DMS153 treated with DMSO at 0.1 percent for 48 hours (cell line): Measurements from ENCODE around the gene SLC35G6.
"Not testable (repeated sequence)": the region's sequence is repeated elsewhere in the genome, so short reads cannot be mapped to it uniquely, and the experiment has no call there.

ENCODE experiments used
- DNase-seq: peaks from one replicate; lab custom pipeline; 2025; ENCODE audit not compliant: unreplicated experiment; lab: John Stamatoyannopoulos, UW

Gene SLC35G6

GRCh38 chr17:7481275-7481674 lies at the start of gene SLC35G6:
Gene SLC35G6, plus strand, starts transcription at chr17:7481446. Its CDS starts 71 bp downstream, at chr17:7481517.
- not testable (repeated sequence) for DNase-seq

GRCh38 chr17:7432296-7432695 lies 49.0 kb upstream of the SLC35G6 start:
- DNase-seq, result no peak

DNA sequence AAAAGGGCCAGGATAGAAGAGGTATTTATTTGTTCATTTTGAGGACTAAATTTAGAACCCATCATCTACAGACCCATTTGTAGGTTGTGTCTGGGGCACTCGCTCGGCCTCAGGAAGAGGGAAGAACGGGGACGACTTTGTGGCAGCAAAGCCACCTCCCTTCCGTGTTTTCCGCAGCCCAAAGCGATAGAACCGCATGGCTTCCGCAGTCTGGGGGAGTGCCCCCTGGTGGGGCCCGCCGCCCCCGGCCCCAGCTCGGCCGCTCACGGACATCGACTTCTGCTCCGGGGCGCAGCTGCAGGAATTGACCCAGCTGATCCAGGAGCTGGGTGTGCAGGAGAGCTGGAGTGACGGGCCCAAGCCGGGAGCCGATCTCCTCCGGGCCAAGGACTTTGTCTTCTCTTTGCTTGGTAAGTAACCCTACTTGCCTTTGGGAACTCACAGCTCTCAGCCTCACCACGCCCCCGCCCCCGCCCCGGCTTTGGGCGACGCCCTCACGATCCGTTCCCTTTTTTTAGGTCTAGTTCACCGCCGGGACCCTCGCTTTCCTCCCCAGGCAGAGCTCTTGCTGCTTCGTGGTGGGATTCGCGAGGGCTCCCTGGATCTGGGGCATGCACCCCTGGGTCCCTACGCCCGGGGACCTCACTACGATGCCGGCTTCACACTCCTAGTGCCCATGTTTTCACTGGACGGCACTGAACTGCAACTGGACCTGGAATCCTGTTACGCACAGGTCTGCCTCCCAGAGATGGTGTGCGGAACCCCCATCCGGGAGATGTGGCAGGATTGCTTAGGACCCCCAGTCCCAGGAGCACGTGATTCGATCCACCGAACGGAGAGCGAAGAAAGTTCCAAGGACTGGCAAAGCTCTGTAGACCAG lies 45.3 kb upstream of the SLC35G6 start:
- no peak for DNase-seq

DNA sequence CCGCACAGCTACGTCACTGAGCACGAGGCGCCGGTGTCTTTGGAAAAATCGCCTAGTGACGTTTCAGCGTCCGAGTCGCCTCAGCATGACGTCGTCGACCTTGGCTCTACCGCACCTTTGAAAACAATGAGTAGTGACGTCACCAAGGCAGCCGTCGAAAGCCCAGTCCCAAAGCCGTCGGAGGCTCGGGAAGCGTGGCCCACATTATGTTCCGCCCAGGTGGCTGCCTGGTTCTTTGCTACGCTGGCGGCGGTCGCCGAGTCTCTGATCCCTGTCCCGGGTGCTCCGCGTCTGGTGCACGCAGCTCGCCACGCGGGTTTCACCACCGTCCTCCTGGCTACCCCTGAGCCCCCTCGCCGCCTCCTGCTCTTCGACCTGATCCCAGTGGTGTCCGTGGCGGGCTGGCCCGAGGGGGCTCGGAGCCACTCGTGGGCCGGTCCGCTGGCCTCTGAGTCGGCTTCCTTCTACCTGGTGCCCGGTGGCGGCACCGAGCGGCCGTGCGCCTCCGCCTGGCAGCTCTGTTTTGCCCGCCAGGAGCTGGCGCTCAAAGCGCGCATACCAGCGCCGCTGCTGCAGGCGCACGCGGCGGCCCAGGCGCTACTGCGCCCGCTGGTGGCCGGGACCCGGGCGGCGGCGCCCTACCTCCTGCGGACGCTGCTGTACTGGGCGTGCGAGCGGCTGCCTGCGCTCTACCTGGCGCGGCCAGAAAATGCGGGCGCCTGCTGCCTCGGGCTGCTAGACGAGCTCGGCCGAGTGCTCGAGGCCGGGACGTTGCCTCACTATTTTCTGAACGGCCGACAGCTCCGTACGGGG lies 44.5 kb upstream of the SLC35G6 start:
- peak; percentile 31 for DNase-seq

DNA sequence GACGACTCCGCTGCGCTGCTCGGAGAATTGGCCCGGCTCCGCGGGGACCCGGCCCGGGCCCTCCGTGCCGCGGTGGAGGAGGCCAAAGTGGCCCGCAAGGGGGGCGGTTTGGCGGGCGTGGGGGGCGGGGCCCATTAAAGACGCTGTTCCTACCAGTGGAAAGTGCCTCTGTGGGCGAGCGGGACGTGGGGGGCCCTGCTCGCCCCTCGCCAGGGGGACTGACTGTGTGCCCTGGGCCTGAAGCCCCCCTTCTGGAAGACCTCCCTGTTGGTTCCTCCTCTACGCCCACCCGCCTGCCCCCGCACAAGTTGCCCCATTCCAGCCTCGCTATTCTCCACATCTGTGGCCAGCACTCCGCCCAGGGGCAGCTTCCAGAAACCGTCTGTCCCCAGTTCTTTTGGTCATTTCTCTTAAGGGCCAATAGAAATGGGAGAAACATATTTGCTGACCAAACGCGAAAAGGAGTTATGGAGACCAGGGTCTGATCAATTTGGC lies 43.8 kb upstream of the SLC35G6 start:
- no peak for DNase-seq

GRCh38 chr17:7437950-7438614 lies 43.2 kb upstream of the SLC35G6 start:
- no peak for DNase-seq

GRCh38 chr17:7438656-7439460 lies 42.4 kb upstream of the SLC35G6 start:
- no peak for DNase-seq

- no peak for DNase-seq
These were observed 41.7 kb upstream of the SLC35G6 start, which contains the start of gene FGF11 for GRCh38 chr17:7439462-7440112. Gene FGF11, plus strand, starts transcription at chr17:7439512. Its CDS starts 109 bp downstream, at chr17:7439621.

DNA sequence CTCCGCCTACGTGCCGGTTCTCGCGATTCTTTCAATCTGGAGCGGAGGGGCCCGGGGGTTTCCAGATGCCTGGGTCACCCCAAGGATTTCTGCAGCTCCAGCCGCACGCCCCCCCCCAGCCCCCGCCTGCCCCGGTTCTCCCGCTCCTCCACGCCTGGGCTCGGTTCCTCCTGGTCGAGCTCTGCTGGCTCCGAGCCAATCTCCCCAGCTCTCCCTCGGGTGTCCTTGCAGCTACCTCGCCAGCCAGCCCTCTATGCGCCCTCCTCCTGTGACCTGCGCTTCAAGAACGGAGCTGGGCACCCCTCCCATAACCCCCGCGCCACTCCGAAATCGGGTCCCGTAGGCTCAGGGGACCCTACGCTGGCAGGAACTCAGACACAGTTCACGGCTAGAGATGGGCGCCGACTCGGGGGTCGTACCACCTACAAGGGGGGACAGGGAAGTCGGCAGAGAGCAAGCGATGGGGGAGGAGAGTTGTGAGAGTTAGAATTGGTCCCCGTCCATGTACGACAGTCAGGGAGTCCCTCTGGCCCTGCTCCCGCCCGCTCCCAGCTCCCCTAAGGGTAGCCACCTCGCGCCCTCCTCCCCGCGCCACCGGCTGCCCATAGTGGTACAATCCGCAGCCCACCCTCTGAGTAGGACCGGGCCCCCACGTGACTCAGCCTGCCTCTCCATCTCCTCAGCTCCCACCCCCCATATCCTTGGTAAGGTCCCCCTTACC lies 41.0 kb upstream of the SLC35G6 start:
- DNase-seq, result no peak

DNA sequence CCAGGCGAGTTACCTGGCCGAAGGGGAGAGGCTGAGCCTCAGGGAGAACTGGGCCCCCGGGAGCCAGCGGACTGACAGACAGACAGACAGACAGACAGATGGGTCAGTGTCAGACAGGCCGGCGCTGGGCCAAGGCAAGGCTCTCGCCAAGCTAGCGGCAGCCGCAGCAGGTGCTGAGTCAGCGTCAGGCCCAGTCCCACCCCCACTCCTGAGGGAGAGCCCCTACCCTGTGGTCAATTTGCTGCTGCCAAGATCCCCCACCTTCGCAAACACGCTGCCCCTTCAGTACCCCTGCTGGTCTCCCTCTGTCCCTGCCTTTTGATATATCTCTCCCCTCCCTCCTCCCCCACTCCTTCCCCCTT lies 40.4 kb upstream of the SLC35G6 start:
- no peak for DNase-seq

DNA sequence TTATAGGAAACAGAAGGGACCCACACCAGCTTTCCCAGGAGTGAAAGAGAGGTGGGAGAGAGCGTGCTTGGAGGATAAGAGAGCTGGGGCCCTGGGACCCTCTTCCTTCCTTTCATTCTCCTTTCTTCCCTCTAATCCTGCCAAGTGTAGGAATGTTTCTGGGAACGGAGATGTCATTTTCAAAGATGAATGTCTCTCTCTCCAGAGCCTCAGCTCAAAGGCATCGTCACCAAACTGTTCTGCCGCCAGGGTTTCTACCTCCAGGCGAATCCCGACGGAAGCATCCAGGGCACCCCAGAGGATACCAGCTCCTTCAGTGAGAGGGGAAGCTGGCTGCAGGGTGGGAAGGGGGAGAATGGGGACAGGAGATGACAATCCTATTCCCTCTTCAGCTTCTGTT lies 40.0 kb upstream of the SLC35G6 start:
- DNase-seq, result no peak

DNA sequence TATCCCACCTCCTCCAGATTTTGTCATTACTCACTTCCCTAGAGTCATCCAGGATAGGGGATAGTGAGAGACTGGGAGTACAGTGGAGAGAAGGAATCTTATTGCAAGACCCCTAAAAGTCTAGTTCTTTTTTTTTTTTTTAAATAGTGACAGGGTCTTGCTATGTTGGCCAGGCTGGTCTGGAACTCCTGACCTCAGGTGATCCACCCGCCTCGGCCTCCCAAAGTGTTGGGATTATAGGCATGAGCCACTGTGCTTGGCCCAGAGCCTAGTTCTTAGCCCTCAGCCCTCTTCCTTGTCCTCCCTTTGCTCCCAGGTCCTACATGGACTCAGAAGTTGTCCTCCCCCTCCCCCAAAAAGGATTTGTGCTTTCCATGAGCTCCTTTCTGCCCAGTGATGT lies 39.1 kb upstream of the SLC35G6 start:
- no peak for DNase-seq

DNA sequence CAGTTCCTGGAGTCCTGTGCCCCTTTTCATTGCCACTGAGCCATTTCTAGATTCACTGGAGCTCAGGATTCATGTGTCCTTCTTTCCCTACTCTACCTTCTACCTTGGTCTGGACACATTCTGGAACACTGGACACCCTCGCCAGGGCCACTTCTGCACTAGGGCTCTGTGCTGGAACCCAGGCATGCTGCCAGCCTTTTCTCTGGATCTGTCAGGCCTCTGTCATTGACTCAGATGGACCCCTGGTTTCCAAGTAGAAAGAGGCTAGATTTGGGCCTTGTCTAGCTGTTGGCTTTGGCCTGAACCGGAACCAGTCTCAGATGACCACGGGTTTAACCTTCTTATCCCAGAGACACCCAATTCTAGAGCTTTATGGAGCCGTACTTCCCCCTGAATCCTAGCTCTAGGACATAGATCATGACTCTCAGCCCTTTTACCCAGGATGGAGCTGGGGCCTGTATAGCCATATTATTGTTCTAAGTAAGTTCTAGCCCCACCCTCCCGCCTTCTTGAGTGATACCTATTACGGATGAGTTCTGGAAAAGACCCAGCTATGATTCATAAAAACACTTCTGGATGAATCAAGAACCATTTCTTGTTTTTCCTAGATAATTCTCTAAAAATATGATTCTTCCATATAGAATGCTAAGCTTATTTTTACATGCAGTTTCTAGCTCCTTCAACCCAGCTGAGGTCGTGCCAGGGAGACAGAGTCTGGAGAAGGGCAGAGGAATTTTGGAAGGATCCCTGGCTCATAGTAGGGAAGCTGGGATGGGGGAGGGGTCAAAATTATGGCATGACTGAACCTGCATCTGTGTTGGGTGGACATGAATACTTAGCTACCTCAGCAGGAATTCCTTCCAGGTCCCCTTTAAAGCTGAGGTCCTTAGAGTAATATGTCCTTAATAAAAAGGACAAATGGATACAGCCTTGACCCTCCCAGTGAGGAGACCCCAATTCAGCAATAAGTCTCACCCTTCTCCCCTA lies 37.5 kb upstream of the SLC35G6 start:
- no peak for DNase-seq

GRCh38 chr17:7444682-7445618 lies 36.3 kb upstream of the SLC35G6 start, which contains the start of gene CHRNB1:
Gene CHRNB1, plus strand, starts transcription at chr17:7445061. Its CDS starts 67 bp downstream, at chr17:7445128.
- no peak for DNase-seq

- DNase-seq, result no peak
These were observed 35.7 kb upstream of the SLC35G6 start for GRCh38 chr17:7445619-7445968.

DNA sequence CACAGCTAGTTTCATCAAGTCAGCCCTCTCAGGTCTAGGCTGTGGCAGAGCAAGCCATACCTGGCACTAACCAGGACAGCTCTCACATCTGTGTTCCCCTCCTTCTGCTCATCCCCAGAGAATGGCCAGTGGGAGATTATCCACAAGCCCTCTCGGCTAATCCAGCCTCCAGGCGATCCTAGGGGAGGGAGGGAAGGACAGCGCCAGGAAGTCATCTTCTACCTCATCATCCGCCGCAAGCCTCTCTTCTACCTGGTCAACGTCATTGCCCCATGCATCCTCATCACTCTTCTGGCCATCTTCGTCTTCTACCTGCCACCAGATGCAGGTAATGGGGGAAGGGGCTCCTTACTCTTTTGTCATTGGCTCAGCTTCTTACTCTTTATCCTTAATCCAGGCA lies 32.8 kb upstream of the SLC35G6 start:
- DNase-seq, result no peak

DNA sequence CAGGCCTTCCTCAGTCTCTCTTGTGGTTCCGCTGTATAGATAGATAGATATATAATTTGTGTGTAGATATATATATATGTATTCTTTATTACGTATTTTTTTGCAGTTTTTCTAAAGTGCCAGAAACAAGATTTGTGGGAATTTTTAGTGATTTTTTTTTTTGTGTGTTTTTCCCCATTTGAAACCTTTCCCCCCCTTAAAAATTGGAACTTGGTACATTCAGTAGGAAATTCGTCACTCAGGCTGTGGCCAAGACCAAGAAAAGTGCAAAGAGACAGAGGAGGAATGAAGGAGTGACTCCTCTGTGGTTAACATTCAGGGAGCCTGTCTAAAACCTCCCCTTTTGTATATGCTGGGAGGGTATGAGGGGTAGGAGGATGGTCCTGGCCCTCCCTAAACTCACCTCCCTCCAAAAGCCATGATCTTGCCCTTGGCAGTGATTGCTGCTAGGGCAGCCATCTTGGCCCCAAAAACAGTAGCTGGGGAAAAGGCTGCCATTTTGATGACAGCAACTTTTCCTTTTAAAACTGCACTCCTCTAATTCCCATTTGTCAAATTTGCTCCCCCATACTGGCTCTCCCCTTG lies 21.2 kb upstream of the SLC35G6 start:
- no peak for DNase-seq
